Stimulated activated CD8-positive, alpha-beta memory T cell treated with anti-CD3 and anti-CD28 coated beads, Interleukin-4, amount 100 ng/mL, for 48 hours (primary cell): ENCODE measurements around the gene CD9.
"Not testable (repeated sequence)": the region's sequence is repeated elsewhere in the genome, so short reads cannot be mapped to it uniquely, and the experiment has no call there.

ENCODE experiments used
- DNase-seq: peaks from one replicate; pipeline ENCODE4 v3.0.0-alpha.2; 2020

CD9 gene

DNA sequence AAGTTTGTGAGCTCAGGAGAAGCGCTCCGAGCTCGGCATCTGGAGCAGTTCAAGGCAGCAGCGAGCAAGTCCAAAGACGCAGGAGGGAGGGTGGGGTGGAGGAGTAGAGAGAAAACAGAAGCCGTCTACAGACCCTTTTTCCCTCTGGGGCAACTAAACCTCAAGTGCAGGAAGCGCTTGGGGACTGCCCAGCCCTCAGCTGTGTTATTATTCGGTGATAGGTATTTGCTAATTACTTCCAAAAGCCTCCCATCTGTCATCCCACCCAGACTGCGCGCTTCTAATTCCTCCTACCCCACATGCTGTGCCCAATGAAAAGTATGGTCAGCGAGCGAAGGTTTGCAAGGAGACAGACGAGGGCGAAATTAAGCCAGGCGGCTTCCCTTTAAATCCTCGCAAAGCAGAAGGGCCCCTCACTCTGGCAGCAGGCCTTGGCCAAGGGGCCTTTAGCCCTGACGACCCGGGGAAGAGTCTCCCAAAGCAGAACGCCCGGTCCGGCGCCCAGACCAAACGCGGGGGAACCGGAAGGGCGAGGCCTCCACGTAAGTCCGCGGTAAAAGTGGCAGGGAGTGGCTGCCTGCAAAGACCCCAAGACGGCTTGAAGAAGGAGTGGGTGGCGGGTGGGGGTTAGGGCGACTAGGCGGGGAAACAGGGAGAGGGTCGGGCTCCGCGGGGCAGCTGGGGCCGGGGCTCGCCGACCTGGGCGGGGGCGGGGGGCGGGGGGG, 507 bp upstream of the CD9 start:
- no peak for DNase-seq

DNA sequence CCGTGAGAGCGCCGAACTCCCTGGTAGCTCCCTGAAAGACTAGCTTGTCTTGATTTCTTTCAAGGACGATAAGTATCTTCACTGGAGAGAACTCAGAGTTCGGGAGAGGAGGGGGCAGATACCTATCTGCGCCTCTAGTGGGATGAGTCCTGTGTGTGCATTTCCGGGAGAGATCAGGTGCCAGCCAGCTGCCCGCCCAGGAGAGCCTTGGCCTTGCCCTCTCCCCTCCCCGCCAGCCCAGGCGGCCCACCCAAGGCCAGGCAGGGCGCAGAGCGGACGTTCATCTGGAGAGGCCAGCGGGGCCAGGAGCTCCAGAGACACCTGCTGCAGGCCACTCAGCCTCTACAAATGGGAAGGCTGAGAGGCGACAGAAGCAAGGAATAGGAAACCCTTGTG, 1.0 kb downstream of the CD9 start:
- no peak for DNase-seq

DNA sequence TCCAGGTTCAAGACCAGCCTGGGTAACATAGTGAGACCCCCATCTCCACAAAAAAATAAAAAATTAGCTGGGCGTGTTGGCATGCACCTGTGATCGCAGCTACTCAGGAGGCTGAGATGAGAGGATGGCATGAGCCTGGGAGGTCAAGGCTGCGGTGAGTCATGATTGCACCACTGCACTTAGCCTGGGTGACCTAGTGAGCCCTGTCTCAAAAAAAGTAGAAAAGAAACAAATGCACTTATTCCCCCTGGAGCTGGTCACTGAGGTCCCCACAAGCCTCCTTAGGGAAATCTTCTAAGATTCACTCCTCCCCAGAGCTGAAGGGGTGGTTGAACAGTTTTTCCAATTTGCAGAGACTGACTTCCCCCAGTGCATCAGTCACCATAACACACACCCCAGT, 1.6 kb downstream of the CD9 start:
- DNase-seq, result no peak

DNA sequence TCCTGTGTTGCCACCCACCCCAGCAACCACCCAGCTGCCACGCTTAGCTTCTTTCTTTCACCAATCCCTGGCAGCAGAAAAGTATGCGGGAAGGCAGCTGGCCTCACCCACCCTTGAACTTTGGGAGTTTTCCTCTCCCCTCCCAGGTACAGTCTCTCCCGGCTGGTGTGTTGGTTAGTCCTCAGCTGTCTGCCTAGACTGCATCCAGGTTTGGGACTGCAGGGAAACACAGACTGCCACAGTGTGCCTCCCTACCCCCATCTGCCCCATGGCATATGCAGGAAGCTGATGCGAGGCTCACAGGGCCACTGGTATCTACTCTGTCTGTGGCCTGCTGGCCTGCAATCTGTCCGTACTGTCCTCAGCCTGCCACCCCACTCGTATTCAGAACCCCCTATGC, 2.1 kb downstream of the CD9 start:
- DNase-seq, result no peak

DNA sequence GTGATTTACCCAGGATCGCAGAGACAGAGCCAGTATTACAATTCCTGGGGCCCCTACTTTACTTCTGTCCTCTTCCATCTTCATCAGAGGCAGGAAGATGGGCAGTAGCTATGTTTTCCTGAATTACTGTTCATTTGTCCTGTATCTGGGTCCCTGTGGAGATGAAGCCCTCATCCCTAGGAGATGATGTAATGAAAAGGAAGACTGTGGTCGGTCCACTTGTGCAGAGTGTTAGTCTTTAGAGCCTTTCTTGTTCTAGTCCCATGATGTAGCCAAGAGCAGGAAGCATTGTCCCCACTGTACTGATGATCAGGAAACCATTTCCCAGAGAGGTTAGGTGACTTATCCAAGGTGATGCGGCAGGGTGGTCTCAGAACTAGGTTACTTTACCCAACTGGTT, 2.6 kb downstream of the CD9 start:
- no peak for DNase-seq

DNA sequence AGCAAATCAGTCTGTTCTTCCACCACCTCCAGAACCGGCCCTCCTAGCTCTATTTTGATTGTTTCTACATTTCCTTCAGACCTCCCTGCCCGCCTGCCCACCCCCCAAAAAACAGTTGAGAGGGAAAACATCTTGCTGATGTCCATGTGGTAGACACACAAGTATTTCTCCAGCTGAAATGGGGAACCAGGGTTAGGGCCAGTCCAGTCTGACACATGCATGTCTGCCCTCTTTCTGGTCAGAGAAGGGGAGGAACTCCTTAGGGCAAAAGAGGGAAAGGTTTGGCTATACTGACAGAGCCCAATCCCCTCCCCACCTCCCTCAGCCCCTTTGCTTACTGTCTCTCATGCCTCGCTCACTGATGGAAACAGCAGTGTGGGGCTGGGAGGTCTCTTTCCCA, 3.4 kb downstream of the CD9 start:
- no peak for DNase-seq

DNA sequence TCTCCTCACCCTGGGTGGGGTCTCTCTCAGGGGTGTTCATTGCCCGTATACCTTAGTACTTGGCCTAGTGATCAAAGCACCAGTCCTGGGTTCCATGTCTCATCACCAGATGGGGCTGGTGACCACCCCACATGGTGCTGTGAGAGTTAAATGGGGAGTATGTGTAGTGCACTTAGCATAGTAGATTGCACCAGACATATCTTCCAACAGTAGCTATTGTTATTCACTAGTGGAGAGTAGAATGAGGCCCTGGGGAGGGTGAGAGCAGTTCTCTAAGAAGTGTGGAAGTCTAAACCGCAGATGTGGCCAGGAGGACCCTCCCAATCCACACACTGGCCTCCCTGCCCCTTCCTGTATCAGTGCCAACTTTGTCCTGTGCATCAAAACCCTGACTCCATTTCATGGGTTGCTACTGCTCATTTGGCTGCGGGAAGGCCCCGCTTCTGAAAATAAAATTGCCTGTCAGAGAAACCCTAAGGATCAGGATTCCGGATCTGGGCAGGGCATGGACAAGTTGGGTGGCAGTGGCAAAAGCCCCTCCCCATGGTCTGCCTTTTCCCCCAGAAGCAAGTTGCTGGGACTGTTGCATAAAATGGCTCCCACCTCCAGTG, 4.4 kb downstream of the CD9 start:
- no peak for DNase-seq

DNA sequence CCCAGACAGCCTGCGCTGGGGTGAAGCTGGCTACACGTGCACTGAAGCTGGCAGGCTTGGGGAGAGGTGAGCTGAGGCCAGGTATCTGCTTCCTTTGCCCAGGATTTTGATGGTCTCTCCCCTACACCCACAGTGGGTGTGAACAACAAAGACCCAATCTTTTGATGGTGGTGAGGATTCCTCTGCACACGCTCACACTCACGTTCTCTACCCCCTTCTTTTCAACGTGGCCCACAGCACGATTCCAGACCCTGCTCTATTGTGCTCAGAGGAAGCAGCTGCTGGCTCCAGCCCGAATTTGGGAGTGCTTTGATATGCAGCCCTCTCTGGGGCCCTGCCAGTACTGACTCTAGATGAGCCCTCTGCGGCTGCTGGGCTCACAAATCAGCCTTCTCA, 4.9 kb downstream of the CD9 start:
- no peak for DNase-seq

DNA sequence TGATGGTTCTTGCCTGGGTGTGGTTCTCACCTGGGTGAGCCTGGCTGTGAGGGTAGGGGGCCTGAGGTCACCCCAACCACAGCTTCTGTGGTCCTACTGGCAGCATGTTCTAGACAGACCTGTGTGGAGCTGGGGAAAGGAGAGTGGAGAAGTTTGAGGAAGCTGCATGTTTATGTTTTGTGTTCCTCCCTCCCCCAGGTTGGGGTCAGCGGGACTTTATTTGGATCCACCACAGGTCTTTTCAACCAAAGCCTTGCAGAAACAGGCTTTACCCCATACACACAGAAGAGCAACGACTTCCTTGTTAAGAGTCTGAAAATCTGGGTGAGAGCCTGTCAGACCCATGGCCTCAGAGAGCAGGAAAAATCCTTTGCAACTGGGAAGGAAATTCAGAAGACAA, 5.6 kb downstream of the CD9 start:
- no peak for DNase-seq

DNA sequence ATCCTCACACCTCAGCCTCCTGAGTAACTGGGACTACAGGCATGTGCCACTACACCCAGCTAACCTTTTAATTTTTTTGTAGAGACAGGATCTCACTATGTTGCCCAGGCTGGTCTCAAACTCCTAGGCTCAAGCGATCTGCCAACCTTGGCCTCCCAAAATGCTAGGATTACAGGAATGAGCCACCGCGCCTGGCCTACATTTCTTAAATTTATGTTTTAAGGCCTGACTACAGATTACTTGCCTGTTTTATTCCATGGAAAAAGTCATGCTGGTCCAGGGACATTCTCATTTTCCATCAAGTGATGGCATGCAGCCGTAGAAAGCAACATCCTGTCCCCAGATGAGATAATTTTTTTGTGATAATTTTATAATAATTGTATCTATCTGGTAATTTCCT, 6.1 kb downstream of the CD9 start:
- no peak for DNase-seq

DNA sequence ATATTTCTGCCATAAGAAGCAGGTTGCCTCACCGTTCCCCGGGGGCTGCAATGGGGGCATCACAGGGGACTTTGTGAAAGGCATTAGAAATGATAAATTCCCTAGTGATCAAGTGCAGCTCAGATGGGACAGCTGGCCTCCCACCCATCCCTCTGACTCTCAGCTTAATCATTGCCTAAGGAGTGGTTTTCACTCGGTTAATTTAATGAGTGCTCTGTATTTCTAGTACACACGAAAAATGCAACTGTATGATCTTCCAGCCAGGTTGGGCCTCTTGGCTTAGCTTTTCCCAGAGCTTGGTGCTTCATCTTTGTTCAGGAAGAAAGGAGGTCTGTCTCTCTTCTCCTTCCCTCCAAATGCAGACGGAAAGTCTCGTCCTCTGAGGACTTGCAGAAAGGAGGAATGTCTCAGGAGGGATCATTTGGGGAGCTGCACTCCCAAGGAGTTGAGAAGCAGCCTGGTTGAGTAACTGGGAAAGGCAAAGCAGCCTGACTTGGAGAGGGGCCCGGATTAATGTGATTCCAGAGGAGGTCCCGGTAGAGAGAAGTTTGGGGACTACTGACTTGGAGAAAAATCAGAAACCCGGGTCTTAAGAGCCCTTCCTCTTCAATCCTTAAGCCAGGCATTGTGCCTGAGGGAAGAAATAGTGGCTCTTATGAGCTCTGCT, 7.2 kb downstream of the CD9 start:
- DNase-seq, result no peak

DNA sequence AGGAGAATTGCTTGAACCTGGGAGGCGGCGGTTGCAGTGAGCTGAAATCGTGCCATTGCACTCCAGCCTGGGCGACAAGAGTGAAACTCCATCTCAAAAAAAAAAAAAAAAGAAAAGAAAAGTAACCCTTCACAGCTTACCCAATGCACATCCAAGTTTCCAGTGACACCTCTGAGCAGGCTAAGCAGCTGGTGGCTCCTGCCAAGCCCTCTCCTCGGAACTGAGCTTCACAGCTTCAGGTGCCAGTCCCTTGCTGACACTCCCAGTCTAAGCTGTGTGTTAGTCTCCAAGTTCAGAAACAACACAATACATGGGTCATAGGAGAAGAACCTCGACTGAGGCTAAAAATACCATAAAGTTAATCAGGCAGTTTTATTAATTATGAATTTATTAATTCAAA, 7.9 kb downstream of the CD9 start:
- no peak for DNase-seq

DNA sequence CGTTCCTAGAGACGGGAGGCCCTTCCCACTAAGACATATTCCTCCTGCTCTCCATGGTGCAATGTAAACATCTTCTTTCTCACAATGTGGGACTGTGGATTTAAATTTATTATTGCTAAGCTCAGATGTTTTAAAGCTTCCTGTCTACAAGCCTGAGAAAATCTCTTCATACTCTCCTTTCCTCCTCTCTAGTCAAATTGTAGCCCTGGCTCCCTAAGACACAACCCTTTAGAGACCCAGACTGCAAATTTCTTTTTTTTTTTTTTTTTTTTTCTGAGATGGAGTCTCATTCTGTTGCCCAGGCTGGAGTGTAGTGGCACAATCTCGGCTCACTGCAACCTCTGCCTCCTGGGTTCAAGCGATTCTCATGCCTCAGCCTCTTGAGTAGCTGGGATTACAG, 9.2 kb downstream of the CD9 start:
- DNase-seq, result not testable (repeated sequence)

DNA sequence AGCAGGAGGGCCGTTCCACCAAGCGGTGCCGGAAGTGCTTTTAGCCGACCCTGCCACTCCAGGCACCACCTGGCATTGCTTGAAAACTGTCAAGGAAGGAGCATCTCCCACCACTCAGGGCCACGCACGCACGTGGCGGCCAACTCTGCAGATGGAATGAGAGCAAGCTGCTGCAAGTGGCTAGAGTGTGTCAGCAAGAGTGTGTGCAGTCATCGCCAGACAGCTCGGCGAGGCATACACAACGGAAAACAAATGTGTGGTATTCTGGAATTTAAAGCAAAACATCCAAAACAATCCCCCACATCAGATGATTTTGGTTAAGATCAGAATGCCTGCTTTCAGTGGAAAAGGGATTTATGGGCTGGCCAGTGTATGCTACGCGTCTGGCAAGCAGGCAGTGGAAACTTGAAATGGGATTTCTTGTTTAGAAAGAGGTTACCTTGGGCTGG, 11.2 kb downstream of the CD9 start:
- no peak for DNase-seq

DNA sequence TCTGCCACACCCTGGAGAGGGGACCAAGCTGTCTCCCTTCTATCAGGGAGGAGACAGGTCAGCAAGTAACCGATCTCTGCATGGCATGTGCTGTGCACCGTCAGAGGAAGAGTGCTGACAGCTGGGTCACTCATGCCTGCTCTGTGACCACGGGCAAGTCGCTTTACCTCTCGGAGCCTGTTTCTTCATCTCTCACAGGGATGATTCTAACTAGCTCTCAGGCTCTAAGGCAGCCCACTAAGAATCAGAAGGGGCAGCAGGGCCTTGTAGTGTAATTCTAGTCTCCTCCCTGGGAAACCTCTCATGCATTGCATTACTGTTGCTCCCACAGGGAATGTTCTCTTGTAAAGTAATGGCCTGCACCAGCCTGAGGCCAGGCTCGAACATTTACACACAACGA, 11.9 kb downstream of the CD9 start:
- no peak for DNase-seq

DNA sequence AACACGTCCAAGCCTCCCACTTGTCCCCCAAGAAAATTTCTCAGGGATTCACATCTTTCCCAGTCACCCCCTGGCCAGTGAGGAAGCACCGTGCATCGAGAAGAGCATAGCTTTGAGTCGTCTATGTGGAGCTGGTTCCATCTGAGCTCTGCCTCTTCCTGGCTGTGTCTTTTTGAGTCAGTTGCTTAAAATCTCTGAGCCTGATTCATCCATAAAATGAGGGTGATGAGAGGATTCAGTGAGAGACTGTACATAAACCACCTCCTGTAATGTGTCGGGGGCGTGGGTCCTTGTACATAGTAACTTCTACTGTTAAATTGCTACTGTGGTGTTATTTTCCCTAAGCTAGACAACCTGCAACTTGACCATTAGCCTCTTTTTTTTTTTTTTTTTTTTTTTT, 13.8 kb downstream of the CD9 start:
- no peak for DNase-seq

DNA sequence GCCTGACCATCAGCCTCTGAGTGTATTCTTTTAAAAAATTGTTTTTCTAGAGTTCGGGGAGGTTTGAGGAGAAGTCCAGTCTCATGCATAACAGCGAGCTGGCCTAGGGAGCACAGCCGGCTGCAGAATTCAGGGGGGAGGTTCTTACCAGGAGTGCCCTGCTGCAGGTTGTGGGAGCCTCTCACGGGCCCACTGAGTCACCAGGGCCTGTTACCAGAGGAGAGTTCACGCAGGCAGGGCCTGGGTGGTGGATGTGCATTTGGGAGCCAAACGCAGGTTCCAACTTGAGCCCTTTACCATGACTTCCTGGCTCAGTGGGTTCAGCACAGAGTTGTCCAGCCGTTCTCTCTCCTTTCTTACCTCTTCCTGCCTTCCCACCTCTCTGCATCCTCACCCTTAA, 14.4 kb downstream of the CD9 start:
- DNase-seq, result no peak

DNA sequence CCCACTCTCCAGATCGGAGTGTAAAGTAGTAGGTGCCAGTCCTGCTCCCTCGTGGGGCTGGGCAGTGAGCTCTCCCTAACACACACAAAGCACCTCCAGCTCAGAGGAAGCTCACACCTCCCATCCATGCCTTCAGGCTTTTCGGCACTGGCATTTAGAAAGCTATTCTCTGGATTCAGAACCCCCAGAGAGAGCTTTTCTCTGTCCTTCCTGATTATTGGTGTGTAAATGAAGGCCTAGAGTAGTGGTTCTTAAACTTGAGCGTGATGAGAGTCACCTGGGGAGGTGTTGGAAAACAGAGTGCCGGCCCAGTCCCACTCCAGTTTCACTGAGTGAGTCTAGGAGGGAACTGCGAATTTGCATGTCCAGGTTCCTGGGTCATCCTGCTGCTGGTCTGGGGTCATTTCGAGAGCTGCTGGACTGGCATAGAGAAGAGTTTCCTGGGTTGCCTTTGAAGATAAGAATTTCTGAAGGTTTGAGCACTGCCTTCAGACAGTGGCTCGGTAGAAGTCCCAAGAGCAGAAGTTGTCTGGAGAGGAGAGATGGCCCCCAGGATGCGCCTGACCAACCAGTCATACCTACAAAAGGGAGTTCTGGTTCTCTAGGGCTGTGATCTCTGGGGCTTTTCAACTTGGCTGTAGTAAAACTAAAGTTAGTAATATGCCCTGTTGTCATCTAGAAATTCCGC, 15.1 kb downstream of the CD9 start:
- no peak for DNase-seq

DNA sequence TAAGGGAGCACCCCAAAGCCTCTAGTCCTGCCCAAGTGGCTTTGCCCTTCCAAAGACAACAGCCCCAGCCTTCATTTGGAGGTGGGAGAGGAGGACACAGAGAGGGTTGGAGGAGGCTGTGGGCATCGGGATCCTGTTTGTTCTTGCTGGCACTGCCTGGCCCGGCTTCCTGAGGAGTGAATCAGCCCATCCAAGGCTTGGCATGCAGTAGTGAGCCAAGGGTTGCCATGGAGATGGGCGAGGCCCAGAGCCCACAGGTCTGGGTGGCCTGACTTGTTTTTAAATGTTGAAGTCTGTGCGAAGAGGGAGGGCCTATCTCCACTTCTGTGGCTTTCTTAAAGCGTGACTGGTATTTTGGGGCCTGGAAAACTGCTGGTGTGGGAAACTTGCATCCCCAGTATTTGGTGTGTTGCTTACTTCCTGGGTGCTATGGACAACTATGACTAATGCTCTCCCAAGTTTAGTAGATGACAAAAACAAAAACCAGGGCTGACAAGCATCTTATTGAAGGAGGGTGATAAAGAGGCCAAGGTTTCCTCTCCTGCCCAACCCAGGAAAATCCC, 15.8 kb downstream of the CD9 start:
- DNase-seq, result no peak

DNA sequence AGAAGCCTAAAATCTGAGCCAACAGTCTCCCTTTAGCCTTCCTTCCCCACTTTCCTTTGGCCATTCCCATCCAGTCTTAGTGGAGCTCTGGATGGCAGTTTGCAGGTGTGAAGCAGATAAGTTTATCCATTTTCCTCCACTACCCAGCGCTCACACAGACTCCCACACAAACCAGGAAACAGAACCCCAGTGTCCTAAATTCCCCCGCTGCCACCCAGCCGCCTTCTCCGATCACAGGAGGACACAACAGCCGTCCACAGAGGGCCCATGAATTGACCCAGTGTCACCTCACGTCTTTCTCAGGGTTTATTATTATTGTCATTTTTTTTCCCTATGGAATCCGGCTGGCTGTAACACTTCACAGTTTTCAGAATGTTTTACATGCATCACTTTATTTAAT, 16.4 kb downstream of the CD9 start:
- DNase-seq, result no peak

DNA sequence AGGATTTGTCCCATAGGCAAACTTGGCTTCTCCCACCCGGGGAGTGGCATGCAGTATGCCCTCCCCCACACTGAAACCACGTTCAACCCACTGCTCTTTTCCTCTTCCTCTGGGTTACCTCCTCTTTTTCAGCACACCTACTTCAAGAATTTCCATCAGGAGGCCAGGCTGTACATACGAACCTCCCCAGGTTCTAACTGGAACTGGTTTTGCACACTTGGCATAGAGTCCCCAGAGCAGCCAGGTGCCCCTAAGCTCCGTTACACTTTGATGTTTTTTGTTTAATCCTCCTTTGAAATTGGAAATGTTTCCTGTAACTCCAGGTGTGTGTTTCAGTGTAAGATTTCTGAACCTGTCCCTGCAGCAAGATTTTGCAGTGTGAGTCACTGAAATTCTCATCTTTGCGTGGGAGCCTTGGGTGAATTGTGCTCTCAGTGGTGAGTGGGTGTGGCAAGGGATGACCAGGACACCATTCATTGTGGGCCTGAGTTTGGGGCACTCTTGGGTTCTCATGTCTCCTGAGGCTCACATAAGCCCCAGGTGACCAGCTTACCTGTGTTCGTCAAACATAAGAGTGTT, 18.2 kb downstream of the CD9 start:
- no peak for DNase-seq

DNA sequence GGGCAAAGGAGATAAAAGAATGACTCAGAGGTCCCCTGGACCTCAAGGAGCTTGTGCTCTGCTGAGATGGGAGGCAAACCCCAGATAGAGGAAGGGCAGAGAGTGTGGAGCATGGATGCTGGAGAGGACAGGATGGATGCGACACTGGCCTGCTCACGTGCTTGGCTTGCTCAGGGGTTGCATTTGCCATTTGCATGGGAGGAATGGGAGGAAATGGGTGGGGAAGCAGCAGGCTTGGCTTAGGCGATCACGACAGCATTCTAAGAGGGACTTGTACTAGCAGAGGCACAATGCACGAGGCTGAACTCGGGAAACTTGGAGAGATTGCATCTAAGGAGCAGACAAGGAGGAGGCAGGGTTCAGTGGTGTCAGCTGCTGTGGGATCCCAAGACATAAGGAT, 19.8 kb downstream of the CD9 start:
- DNase-seq, result no peak

DNA sequence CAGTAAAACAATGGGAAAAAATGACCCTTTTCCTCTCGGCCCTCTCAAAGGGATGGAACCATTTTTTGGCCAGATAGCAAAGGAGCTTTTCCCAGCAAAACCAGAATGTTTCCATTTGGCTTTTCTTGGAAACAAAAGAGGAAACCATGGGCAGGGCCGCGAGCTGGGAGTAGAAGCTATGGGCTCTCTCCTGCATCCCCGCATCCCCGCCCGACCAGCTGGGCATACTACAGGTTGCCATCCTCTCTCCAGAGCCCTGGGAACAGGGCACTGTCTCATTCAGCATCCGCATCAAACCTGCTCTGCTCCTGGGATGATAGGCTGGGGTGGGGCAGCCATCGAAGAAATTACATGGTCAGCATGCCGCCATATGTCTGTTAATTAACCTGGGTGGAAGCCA, 20.9 kb downstream of the CD9 start:
- DNase-seq, result no peak
